Sciatic nerve (tissue), 2 donors: ENCODE data around the gene IFNK. TPM values are rescaled to one million over a fixed set of nuclear protein-coding genes. Genes with fewer than 3 reads are reported as not detected.
"Not testable (repeated sequence)": the region's sequence is repeated elsewhere in the genome, so short reads cannot be mapped to it uniquely, and the experiment has no call there.

Experiments
- ATAC-seq: fragments of 200-7000 bp; cut with Tn5 transposase; one replicate; pipeline ENCODE4 v1.9.1; 2020; ENCODE audit warnings: mild to moderate bottlenecking, moderate library complexity
- DNase-seq: peaks from one replicate; pipeline ENCODE4 v3.0.0-alpha.2; 2020; ENCODE audit warnings: low spot score
- intact Hi-C: fragments of 100-400 bp; cut with DNase I; formaldehyde crosslinking; loops from one replicate; pipeline ENCODE4 v1.14.2; 2022
- total RNA-seq: library from RNA; stranded (reverse); fragmentation: NEBNext Ultra II Directional; extraction: Animal tissue kit (Norgen Biotek cat#: 25700); gene quantifications from one replicate; pipeline ENCODE4 v1.2.1, GENCODE V29; 2021
- donor health status: DM: no; HTN: no; CAD: no.
- donor health status: DM: no; HTN: no; CAD: no.

Gene IFNK, protein sequence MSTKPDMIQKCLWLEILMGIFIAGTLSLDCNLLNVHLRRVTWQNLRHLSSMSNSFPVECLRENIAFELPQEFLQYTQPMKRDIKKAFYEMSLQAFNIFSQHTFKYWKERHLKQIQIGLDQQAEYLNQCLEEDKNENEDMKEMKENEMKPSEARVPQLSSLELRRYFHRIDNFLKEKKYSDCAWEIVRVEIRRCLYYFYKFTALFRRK
- not detected for total RNA-seq

DNA sequence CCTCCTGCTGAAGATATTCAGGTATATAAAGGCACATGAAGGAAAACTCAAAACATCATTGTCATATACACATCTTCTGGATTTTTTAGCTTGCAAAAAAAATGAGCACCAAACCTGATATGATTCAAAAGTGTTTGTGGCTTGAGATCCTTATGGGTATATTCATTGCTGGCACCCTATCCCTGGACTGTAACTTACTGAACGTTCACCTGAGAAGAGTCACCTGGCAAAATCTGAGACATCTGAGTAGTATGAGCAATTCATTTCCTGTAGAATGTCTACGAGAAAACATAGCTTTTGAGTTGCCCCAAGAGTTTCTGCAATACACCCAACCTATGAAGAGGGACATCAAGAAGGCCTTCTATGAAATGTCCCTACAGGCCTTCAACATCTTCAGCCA, at the start of gene IFNK:
Gene IFNK (plus strand): TSS at position 55 of the 400 bp plus-strand sequence. CDS start 47 bp downstream, at position 102.
- ATAC-seq, result no peak
- intact Hi-C loops, result no loop called here
- DNase-seq, result no peak

DNA sequence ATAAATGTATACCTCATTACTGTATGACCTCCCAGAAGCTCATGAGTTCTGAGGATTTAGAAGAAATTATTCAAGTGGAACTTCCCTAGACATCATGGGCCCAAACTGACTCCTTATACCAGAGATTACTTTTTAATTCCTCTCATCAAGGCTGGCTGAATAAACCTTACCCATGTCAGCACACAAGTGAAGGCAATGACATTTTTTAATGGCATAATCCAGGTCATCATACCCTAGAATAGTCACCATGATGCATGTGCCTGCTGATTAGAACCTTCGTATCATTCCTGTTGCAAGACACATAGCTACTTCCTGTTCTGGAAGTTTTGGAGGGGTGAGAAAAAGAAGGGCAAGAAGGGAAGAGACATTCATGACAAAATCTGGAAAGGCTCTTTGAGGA, 49.8 kb upstream of the IFNK start:
- DNase-seq (no peak), ATAC-seq (no peak)
- intact Hi-C loops, result no loop called here

DNA sequence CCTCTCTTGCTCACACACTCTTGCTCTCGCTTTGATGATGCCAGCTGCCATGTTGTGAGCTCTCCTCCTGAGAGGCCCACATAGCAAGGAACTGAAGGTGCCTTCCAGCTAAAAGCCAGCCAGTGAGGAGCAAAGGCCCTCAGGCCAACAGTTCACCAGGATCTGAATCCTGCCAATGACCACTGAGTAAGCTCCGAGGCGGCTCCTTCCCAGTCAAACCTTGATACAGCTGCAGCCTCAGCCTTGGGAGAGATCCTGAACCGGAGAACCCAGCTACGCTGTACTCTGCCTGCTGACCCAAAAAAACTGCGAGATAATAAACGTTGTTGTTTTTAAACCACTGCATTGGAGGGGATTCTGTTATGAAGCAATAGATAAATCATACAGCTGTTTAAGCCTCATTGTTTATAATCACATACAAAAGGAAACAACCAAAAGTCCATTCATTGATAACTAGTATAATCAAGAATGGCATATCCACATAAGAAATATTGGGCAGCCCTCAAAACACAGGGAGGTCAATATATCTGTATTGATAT, 49.0 kb upstream of the IFNK start:
- ATAC-seq (no peak), DNase-seq (no peak)
- intact Hi-C loops, result no loop called here

DNA sequence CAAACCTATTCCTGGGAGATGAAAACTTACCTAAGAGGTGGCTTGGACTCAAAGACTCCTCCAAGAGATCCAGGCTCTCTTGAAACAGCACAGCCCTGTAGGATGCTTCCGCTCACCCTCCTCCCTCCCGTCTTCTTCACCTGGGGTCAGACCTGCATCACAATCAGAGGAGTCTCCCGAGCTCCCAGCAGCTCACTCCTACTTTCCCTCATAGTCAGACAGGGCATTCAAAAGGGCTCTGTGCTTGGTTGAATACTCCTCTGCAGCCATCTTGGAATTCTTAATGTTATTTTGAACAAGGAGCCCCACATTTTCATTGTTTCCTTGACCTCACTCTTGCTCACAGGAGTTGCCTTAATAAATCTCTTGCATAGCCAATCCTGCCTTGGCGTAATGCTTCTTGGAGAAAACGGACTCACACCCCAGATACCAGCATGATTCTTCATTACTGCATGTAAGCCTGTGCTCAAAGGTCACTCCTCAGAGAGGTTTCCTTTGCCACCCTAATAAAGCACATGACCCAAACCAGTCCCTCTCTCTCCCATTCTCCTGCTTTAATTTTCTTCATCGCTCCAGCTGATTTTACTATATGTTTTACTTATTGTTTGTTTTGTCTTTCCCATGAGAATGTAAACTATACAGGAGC, 47.1 kb upstream of the IFNK start:
- ATAC-seq (no peak), DNase-seq (no peak)
- intact Hi-C loops, result no loop called here

DNA sequence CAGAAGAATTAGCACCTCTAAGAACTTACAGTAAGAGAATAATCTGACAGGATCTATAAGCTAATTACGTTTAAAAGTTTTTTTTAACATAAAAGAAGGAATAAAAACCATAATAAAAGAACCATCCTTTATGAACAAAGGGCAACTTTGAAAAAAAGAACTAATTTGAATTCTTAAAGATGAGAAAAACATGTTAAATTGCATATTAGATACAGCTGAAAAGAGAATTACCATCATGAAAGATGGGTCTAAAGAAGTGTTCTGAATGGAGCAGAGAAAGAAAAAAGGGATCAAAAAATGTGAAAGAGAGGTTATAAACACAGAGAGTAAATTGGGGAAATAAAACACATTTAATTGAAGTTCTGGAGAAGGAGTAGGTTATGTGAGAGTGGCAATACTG, 45.8 kb upstream of the IFNK start:
- DNase-seq (no peak), ATAC-seq (no peak)
- intact Hi-C loops, result no loop called here

DNA sequence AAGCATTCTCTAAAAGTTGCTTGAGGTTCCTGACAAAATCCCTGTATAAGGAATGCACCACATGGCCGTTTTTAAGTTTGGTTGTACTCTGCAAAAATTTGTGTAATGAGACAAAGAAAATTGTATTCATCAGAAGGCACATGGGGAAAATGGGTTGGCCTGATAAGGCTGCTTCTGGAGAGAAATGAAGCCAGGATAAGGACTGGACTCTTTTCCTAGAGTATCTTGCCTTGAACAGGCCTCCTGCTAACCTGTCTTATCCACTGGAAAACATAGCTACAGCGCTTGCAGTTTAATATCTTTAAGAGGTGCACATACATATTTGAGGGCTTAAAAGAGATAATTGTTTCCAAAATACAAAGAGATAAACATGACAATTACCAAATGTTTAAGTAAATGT, 41.4 kb upstream of the IFNK start:
- no peak for ATAC-seq
- intact Hi-C loops, result no loop called here
- DNase-seq, result no peak

DNA sequence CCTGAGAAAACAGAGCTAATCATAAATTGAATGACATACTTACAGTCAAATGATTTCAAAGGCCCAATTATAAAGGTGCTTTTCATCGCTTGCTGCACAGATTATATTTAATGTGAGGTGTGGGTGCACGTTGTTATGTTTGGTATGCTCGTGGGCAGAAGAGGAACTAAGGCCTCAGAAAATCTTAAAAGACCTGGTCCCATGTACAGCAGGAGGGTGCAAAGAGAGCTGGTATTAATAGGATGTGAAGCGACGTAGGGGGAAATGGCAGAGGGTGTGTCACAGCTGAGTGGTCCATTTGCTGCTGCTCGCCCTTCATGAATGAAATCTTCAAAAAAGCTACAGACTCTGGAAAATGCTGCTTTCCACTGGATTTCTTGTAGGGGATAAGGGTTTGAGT, 40.5 kb upstream of the IFNK start:
- DNase-seq, result no peak
- ATAC-seq, result no peak

DNA sequence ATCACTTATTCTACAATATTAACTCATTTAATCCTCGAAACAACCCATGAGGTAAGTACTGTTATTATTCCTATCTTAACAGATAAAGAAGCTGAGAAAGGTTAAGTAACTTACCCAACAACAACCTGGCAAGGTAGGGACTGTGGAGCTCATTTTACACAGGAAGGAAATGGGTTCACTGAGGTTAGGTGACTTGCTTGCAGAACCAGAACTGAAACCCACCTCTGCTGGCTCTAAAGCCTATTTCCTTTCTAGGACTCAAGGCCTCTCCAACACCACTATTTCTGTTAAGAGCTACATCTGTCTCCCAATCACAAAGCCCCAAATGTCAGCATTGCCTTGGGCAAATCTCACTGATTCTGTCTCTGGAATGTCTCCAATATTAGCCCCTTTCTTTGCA, 38.9 kb upstream of the IFNK start:
- ATAC-seq (no peak), DNase-seq (no peak)
- intact Hi-C loops, result no loop called here

More for the DNA sequence above, 40.5 kb upstream of the IFNK start:
- intact Hi-C loops, result no loop called here

DNA sequence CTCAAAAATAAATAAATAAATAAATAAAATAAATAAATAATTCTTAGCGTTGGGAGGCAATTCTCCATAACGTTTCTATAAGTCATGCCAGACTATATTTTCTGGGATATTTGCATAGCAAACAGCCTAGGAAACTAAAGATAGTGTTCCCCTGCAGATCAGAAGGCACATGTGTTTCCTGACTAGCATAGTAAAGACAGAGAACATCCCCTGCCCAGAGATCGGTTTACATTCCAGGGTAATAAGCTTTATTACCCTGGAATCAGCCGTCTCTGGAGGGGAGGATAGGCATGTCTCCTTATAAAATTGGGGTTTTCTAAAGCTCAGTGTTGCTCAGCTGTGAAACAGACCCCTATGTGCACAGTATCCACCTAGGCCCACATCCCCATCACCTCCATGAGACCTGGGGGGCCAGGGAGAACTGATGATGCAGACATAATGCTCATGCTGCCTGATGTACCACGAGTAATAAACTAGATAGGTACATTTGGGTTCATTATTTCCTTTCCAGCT, 36.9 kb upstream of the IFNK start:
- intact Hi-C loops, result no loop called here
- no peak for DNase-seq
- ATAC-seq, result no peak

DNA sequence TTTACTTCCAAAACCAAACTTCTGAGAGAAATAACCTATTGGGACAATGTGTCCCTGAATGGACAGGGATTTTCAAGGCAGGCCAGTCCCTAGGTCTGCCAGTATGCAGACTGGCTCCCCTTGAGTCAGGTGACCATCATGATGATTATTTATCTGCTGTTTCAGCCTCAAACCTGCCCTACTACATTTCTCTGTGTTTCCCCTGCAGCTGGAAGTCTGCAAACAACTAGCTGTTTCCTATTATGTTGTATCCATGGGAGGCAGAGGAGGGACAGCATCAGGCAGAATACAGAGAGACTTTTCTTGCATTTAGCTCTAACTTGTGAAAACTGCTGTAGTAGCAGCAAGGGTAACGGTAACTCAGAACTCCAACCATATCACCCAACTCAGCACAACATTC, 36.2 kb upstream of the IFNK start:
- ATAC-seq, result no peak
- no peak for DNase-seq
- intact Hi-C loops, result no loop called here

DNA sequence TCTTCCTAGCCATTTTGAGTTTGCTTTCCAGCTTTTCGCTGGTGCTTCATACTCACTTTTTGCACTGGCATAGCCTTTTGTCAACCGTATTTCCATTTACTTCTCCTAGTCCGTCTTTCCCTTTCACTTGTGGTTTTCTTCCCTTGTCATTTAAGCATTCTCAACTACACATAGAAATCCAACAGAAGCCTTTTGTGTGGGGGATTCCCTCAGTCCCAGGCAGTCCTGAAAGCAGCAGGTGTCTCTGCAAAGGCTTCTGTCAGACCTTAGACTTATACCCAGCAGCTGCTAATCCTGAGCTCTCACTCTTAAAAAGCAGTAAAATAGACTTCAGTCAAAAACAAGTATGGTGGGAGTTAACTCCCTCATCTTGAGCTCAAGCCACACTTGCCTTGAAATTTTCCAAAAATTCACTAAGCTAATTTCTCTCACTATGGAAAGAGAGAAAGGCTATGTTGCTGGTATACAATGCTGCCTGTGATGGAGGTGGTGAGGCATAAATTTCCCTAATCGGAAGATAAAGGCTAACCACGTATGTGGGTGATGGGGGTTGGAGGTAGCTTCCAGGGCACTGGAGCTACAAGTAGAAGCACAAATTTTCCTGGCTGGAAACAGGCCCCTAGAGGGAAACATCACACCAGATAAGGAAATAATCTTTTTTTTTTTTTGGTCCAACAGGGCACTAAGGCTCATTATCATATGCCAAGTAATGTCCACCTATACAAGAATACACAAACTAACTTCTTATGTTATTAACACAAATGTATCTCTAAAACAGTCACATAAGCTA, 34.8 kb upstream of the IFNK start:
- intact Hi-C loops, result no loop called here

DNA sequence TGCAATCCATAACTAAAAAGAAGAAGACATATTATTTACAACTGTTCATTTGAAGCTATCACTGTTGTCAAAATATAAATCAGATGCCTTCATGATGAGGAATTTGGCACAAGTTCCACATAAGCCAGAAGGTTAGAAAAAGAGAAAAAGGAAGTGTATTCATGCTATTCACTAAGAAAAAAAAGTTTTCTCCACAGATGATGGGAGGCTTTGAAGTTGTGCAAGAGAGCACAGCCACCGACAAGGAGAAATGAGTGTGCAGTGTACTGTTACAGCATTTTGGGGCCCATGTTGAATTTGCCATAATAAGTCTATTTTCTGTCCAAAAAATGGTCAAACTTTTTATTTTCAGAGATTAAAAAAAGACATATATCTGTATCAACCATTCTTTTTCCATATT, 32.9 kb upstream of the IFNK start:
- ATAC-seq (peak; percentile 62), DNase-seq (no peak)
- intact Hi-C loops, result no loop called here

More for the DNA sequence above, 34.8 kb upstream of the IFNK start:
- ATAC-seq, result no peak
- no peak for DNase-seq

DNA sequence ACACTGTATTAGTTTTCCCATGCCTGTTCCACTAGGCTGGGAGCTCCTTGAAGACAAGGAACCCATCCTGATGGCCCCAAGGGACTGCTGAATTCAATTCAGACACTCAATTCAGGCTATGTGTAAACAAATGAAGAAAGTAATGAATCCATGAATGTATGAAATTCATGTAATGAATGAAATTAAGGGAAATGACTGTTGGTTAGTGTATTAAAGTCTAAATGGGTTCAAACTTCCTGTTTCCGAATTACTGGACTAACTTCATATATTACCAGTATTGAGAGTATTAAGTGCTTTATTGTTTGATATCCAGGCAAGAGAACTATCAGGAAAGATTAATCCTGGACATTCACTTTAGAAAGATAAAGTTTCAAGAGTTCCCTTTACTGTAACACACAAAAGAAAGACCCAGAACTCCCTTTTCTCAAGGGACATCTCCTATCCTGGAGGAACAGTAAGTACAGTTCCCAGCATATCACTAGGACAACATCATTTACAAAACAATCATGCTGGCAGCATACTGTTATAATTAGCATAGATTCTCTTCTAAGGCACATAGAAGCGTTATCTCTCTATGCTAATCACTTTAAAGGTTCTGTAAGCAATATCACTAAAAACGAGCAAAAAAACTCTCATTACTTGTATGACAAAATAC, 28.5 kb upstream of the IFNK start:
- DNase-seq, result no peak
- no peak for ATAC-seq
- intact Hi-C loops, result no loop called here

DNA sequence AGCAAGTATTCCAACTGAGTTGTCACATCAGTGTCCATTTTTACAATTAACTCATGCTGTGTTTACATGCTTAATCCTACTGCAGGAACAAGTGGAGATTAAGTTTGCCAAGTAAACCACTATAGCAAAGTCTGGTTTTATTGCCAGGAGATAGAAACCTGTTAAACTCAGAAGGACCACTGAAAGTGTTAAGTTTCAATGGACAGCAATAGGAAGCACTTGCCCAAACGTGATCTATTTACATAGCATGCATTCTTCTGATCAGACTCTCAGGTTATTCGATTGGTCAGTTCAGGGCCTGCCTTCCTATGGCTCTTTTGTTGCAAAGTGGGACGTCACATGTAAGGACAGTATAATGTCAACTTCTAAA, 28.0 kb upstream of the IFNK start:
- intact Hi-C loops, result no loop called here
- DNase-seq, result no peak
- no peak for ATAC-seq

DNA sequence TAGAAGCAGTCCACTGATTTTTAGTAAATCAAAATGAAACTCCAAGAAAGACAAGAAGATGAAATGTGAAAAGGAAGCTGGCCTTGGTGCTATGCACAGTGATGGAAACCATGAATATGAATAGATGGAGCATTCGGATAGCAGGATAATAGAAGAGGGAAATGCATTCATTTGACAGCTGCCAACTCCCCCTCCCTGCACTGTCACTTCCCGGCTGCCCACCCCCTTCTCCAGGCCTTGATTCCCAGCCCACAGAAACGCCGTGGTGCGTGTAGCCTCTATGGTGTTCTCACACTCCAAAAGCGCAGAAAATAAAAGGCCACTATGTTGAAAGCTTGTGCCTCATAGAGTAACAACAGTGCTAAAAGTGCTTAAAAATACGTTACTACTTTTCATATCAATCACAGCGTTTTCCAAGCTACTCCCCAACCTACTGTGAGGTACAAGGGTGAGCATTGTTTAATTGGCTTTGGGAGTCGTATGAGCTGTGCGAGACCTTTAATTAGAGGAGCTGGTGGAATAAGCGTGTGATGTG, 26.1 kb upstream of the IFNK start:
- DNase-seq (no peak), ATAC-seq (no peak)
- intact Hi-C loops, result no loop called here

DNA sequence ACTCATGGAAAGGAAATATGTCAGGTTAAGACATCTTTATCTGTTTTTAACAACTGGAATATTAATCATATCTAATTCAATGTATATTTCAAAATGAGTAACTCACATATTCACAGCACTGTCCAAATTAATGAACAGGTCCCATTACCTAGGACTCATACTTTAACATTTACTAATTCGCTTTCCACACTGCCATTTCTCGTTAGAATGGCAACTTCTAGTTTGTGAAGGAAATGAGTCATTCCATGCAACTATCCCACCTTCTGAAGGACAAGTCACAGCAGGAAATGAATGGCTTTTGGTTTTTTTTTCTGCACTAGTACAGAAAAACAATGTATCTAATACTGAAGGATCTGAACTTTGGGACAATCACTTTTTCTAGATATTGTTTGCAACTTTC, 24.6 kb upstream of the IFNK start:
- ATAC-seq (no peak), DNase-seq (no peak)
- intact Hi-C loops, result no loop called here

DNA sequence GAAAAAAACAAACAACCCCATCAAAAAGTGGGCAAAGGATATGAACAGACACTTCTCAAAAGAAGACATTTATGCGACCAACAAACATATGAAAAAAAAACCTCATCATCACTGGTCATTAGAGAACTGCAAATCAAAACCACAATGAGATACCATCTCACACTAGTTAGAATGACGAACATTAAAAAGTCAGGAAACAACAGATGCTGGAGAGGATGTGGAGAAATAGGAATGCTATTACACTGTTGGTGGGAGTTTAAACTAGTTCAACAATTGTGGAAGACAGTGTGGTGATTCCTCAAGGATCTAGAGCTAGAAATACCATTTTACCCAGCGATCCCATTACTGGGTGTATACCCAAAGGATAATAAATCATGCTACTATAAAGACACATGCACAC, 23.2 kb upstream of the IFNK start:
- ATAC-seq, intact Hi-C loops: not testable (repeated sequence)

DNA sequence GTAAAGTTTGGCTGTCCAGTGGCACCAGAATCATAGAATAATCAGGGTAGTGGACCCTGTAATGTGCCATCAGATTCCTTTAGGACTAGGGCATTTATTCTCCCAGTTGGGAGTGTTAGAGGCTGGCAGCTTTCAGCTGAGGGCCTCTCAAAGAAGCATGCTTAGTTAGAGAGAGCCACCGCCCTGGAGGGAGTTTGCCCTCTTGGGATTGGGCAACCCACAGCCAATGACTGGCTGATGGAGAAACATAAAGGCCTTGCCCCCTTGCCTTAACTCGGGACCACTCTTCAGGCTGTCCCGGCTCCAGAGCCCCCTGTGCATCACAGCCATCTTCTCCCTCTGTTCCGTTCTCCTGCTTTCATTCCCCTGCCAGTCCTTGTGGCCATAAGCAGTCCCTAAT, 20.5 kb upstream of the IFNK start:
- ATAC-seq, result no peak
- intact Hi-C loops, result no loop called here
- no peak for DNase-seq

More for the DNA sequence above, 23.2 kb upstream of the IFNK start:
- not testable (repeated sequence) for DNase-seq

DNA sequence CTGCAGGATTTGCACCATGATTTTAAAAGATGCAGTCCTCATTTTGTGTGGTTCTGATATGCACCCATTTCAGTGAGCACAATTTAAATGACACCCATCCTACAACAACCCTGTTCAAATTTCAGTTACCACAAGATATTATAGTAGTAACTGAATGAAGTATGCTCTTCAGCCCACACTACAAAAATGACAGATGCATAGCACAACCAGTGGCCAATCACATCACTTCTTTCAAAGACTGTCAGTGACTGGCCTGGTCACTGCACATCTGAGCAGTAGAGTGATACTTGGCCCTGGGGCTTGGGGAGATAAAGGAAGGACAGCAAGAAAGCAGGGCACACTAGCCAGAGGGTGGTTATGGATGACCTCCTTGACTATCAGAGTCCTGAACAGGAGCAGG, 19.8 kb upstream of the IFNK start:
- DNase-seq, result no peak
- no peak for ATAC-seq
- intact Hi-C loops, result no loop called here
